ENCODE results near the gene ANXA8L1.
"Not testable (repeated sequence)": the region's sequence is repeated elsewhere in the genome, so short reads cannot be mapped to it uniquely, and the experiment has no call there.

GRCh38 chr10:46377651-46378050 is 2.1 kb downstream of the ANXA8L1 start:
- TF ChIP-seq CTCF (IDR thresholded peaks at IDR 0.05; ENCODE audit: low read length); EZH2 (IDR thresholded peaks at IDR 0.05; ENCODE audit: borderline replicate concordance, low read length): not testable (repeated sequence)
